ENCODE results near the gene GALR2.

- TF ChIP-seq POLR2A (IDR thresholded peaks at IDR 0.05; ENCODE audit: extremely low read depth, insufficient read length) (no peak), CTCF (IDR thresholded peaks at IDR 0.05; ENCODE audit: low read depth, low read length) (no peak)
These were observed 3.1 kb downstream of the GALR2 start for GRCh38 chr17:76077584-76078110.
